Measurements from ENCODE around the gene IL17D. TPM values are rescaled to one million over a fixed set of nuclear protein-coding genes. Genes with fewer than 3 reads are reported as not detected.

The IL17D gene
- total RNA-seq, 1 donor = 1.9 TPM

Other genes with a start within 250 kb of the IL17D start
- gene CRYL1, start 177.8 kb upstream of the IL17D start, total RNA-seq = 31.8 TPM
- gene IFT88, start 136.5 kb upstream of the IL17D start, total RNA-seq = 7.0 TPM
- gene EEF1AKMT1, start 70.3 kb downstream of the IL17D start, total RNA-seq = 3.2 TPM
- 10.5 TPM for gene XPO4, start 199.0 kb downstream of the IL17D start, total RNA-seq

All from hematopoietic multipotent progenitor cell (in vitro differentiated cells).